Bronchial epithelial cell (primary cell): ENCODE measurements around the gene CLEC4M. TPM values are rescaled to one million over a fixed set of nuclear protein-coding genes. Genes with fewer than 3 reads are reported as not detected.

Experiments used
- DNase-seq: peaks from one replicate; pipeline ENCODE4 v3.0.0-alpha.2; 2010; ENCODE audit warnings: low read depth
- FAIRE-seq: peaks from 2 replicates; lab custom pipeline; 2011; peaks lifted over from hg19 to GRCh38; lab: Jason Lieb, UNC
- H3K27me3 ChIP-seq: 2 replicates; pipeline ENCODE4 v1.5.1; 2011; ENCODE audit warnings: low read length; ENCODE audit not compliant: control insufficient read depth, insufficient read depth
- H3K36me3 ChIP-seq: 2 replicates; pipeline ENCODE4 v1.5.1; 2011; ENCODE audit warnings: low read length; ENCODE audit not compliant: control insufficient read depth, insufficient read depth
- H3K4me3 ChIP-seq: 2 replicates; pipeline ENCODE4 v1.5.1; 2011; ENCODE audit warnings: mild to moderate bottlenecking, low read depth, low read length, control low read depth
- CTCF ChIP-seq: IDR thresholded peaks from 2 replicates; pipeline ENCODE4 v1.5.1; 2011; ENCODE audit warnings: mild to moderate bottlenecking, moderate library complexity, low read length, control low read depth, inconsistent platforms; ENCODE audit not compliant: insufficient read depth, severe bottlenecking
- total RNA-seq: library from RNA; depleted of rRNA; stranded (reverse); fragments of >200 nt; gene quantifications from 2 replicates; pipeline ENCODE4 v1.2.1, GENCODE V29; 2014

The CLEC4M gene
- total RNA-seq, 1 donor from 2014 or later, result not detected

DNA sequence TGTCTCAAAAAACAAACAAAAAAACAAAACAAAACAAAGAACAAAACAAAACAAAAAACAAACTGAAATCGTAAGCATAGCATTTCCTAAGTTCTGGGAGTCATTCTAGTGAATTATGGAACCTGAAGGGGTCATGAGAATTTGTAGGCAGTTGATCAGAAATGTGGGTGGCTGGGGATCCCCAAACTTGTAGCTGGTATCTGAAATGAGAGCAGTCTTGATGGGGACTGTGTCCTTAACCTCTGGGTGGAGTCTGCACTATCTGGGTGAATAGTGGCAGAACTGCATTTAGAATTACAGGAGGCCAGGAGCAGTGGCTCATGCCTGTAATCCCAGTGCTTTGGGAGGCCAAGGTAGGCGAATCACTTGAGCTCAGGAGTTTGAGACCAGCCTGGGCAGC lies 37.3 kb upstream of the CLEC4M start:
- DNase-seq (no peak), FAIRE-seq (no peak)
- Histone ChIP-seq H3K36me3 (no peaks in the 10 kb centered on the region), H3K4me3 (no peak overlapping the region), H3K27me3 (peaks cover 7% of the 10 kb centered on the region)
- TF ChIP-seq CTCF, result no peak

DNA sequence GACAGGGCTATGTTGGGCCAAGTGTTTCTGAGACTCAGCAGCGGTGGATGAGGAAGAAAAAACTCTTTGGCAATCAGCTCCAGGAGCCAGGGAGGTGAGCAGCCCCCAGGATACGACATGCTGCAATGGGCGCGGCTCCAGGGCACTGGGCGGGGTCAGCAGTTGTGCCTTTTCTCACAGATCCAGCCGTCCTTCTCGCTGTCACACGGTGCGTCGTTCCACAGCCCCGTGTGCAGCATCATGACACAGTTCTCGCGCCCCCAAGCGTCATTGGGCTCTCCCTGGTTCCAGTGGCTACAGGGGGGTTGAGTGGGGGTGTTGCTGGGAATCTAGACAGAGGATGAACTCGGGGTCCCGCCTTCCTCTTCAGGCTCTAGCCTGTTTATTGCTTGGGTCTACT lies 33.8 kb upstream of the CLEC4M start:
- TF ChIP-seq CTCF, result no peak
- H3K27me3 ChIP-seq, result peaks cover 7% of the 10 kb centered on the region
- no peaks in the 10 kb centered on the region for H3K36me3 ChIP-seq
- H3K4me3 ChIP-seq, result no peak overlapping the region
- no peak for FAIRE-seq
- no peak for DNase-seq

GRCh38 chr19:7729831-7730285 lies 33.2 kb upstream of the CLEC4M start:
- Histone ChIP-seq H3K36me3 (no peaks in the 10 kb centered on the region), H3K27me3 (peaks cover 7% of the 10 kb centered on the region), H3K4me3 (no peak overlapping the region)
- FAIRE-seq (no peak), DNase-seq (no peak)
- TF ChIP-seq CTCF, result no peak

DNA sequence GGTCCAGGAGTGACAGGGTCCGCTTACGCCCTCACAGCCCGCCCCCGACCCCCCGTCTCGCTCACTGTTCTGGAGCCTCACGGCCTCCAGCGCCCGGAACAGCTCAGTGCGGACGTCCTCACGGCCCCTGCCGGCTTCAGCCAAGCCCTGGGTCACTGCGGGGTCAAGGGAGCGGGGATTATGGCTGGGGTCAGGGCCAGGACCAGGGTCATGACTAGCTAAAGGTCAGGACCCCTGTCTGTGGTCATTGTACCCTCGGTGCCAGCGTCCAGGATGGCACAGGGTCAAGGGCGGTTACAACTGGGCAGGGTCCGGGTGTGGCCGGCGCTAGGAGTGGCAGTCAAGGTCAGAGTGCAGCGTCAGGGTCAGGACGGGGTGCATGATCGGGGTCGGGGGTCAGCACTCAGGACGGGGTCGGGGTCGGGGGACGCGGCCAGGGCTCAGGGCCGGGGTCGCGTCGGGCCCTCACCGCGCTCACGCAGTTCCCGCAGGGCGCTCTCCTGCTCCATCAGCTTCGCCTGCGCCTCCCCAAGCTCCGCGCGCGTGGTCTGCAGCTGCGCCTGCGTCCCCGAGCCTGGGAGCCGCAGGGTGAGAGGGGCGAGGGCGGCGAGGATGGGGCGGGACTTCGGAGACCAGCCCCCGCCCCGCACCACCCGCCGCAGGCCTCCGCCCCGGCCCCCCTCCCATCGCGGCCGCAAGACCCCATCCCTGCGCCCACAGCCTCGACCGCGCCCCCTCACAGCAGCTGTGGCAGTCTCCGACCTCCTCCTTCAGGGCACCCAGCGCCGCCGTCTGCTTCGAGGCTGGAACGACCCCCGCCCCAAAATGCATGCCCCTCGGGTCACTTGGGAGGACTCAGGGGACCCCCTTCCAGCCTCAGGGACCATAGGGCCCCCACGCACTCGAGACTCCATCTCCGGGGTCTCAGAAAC lies 32.5 kb upstream of the CLEC4M start:
- FAIRE-seq, result no peak
- DNase-seq, result no peak
- peaks cover 7% of the 10 kb centered on the region for H3K27me3 ChIP-seq
- H3K36me3 ChIP-seq, result no peaks in the 10 kb centered on the region
- TF ChIP-seq CTCF, result no peak
- H3K4me3 ChIP-seq, result no peak overlapping the region

DNA sequence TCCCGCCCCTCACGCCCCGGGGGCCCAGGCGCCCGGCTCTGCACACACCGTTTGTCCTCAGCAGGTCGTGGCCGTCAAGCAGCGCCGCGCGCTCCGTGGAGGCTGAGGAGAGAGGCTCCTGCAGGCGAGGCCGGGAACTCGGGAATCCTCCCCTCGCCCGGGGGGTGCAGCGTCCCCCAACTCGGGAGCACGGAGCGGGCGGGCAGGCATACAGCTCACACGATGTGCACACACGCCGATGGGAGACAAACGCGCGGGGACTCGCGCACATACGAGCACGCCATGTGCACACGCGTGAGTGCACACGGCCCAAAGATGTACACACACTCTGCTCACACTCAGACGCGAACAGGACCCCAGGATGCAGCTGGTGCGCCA lies 31.8 kb upstream of the CLEC4M start:
- H3K36me3 ChIP-seq, result no peaks in the 10 kb centered on the region
- TF ChIP-seq CTCF, result no peak
- no peak for FAIRE-seq
- H3K4me3 ChIP-seq, result no peak overlapping the region
- DNase-seq, result no peak
- H3K27me3 ChIP-seq, result peaks cover 7% of the 10 kb centered on the region

DNA sequence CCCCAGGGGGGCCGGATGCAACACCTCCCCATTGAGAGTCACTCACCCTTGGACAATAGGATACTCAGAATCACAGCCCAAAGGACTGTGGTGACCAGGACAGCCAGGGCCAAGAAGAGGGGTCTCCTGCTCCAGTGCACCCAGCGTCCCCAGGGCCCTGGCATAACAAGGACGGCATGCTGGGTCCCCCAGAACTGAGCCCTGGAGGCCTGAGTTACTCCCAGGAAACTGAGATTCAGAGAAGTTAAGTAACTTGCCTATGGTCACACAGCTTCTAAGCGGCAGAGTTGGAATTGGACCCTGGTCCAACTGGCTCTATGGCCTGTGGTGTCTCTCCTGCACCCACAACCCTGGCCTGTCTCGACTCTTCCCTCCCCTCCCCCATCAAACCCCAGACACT lies 31.4 kb upstream of the CLEC4M start:
- no peak for TF ChIP-seq CTCF
- no peaks in the 10 kb centered on the region for H3K36me3 ChIP-seq
- DNase-seq, result no peak
- H3K27me3 ChIP-seq, result peaks cover 7% of the 10 kb centered on the region
- no peak overlapping the region for H3K4me3 ChIP-seq
- no peak for FAIRE-seq
